NB4 (cell line): ENCODE results near the gene ROBO1.

ENCODE experiments used
- MYC ChIP-seq: IDR thresholded peaks from 2 replicates; pipeline ENCODE4 v1.6.1; 2011; ENCODE audit warnings: low read depth, low read length
- TF ChIP-seq, protein P1 (sequence below): IDR thresholded peaks from 2 replicates; pipeline ENCODE4 v1.6.1; 2011; ENCODE audit warnings: low read depth, low read length
- TF ChIP-seq, protein P2 (sequence below): IDR thresholded peaks from one replicate; pipeline ENCODE4 v1.5.1; 2012; ENCODE audit warnings: low read depth, low read length

DNA sequence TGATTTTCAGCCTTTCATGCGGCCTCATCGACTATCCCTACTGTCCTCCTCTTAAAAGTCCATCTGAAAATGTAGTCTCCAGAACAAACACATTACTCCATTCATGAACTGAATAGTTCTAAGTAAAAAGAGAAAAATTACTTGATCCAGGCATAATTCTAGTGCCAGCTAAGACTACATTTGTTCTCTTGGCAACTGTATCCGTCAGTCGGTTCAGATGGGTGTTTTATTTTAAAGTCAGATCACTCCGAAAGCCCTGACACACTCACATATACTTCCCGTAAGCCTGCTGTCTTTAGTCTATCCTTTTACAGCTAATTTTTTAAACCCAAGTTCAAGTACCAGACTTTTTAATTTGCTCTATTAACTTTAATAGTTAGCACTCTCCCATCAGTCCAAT is 1102.7 kb downstream of the ROBO1 start:
- TF ChIP-seq, protein P1, sequence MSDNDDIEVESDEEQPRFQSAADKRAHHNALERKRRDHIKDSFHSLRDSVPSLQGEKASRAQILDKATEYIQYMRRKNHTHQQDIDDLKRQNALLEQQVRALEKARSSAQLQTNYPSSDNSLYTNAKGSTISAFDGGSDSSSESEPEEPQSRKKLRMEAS: no peak
- no peak for TF ChIP-seq MYC
- TF ChIP-seq, protein P2, sequence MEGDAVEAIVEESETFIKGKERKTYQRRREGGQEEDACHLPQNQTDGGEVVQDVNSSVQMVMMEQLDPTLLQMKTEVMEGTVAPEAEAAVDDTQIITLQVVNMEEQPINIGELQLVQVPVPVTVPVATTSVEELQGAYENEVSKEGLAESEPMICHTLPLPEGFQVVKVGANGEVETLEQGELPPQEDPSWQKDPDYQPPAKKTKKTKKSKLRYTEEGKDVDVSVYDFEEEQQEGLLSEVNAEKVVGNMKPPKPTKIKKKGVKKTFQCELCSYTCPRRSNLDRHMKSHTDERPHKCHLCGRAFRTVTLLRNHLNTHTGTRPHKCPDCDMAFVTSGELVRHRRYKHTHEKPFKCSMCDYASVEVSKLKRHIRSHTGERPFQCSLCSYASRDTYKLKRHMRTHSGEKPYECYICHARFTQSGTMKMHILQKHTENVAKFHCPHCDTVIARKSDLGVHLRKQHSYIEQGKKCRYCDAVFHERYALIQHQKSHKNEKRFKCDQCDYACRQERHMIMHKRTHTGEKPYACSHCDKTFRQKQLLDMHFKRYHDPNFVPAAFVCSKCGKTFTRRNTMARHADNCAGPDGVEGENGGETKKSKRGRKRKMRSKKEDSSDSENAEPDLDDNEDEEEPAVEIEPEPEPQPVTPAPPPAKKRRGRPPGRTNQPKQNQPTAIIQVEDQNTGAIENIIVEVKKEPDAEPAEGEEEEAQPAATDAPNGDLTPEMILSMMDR: no peak
